NCI-H2227 treated with DMSO at 0.1 percent for 48 hours (cell line): Measurements from ENCODE around the gene CLEC2D.
"Not testable (repeated sequence)": the region's sequence is repeated elsewhere in the genome, so short reads cannot be mapped to it uniquely, and the experiment has no call there.

Experiments
- DNase-seq: peaks from one replicate; lab custom pipeline; 2025; lab: John Stamatoyannopoulos, UW

Gene CLEC2D

GRCh38 chr12:9730591-9730990 lies 61.1 kb downstream of the CLEC2D start:
- DNase-seq: no peak

GRCh38 chr12:9731393-9731792 lies 61.9 kb downstream of the CLEC2D start:
- DNase-seq: no peak

GRCh38 chr12:9731797-9732196 lies 62.3 kb downstream of the CLEC2D start:
- no peak for DNase-seq

- DNase-seq: no peak
These were observed 63.5 kb downstream of the CLEC2D start, which contains the start of gene CLECL1 for GRCh38 chr12:9732921-9733461. Gene CLECL1 (minus strand): TSS chr12:9733097.

- no peak for DNase-seq
These were observed 66.1 kb downstream of the CLEC2D start for GRCh38 chr12:9735601-9736000.

- DNase-seq: no peak
These were observed 67.6 kb downstream of the CLEC2D start for GRCh38 chr12:9736936-9737705.

- not testable (repeated sequence) for DNase-seq
These were observed 69.4 kb downstream of the CLEC2D start for GRCh38 chr12:9738905-9739304.

GRCh38 chr12:9739404-9740105 lies 70.0 kb downstream of the CLEC2D start:
- not testable (repeated sequence) for DNase-seq

GRCh38 chr12:9740106-9740750 lies 70.7 kb downstream of the CLEC2D start:
- DNase-seq: no peak

GRCh38 chr12:9741726-9742125 lies 72.2 kb downstream of the CLEC2D start:
- DNase-seq: no peak

GRCh38 chr12:9742661-9743060 lies 73.1 kb downstream of the CLEC2D start:
- DNase-seq: no peak

GRCh38 chr12:9745199-9745598 lies 75.7 kb downstream of the CLEC2D start:
- DNase-seq: no peak
